GM12892 (cell line): ENCODE measurements around the gene NADK.

ENCODE experiments used
- POLR2AphosphoS5 ChIP-seq: IDR thresholded peaks from 2 replicates; pipeline ENCODE4 v1.6.1; 2011; ENCODE audit warnings: low read depth, low read length, control low read depth
- TAF1 ChIP-seq: IDR thresholded peaks from 2 replicates; pipeline ENCODE4 v1.6.1; 2011; ENCODE audit warnings: low read depth, mild to moderate bottlenecking, control low read depth, low read length, borderline replicate concordance

GRCh38 chr1:1773874-1774273 lies 4.4 kb downstream of the NADK start:
- TF ChIP-seq POLR2AphosphoS5 (no peak), TAF1 (no peak)
